Panc1 (cell line): Measurements from ENCODE around the gene ABCC8.

ENCODE experiments used
- POLR2AphosphoS5 ChIP-seq: IDR thresholded peaks from 2 replicates; pipeline ENCODE4 v1.6.1; 2012; ENCODE audit warnings: mild to moderate bottlenecking, low read depth, low read length, moderate library complexity
- TCF7L2 ChIP-seq: IDR thresholded peaks from 2 replicates; pipeline ENCODE4 v1.6.1; 2011; ENCODE audit warnings: mild to moderate bottlenecking, low read depth, low read length, inconsistent platforms
- TF ChIP-seq, protein P1 (sequence below): fragments of 450-650 bp; IDR thresholded peaks from 2 replicates; pipeline ENCODE4 v1.5.1; 2017; ENCODE audit warnings: mild to moderate bottlenecking

GRCh38 chr11:17478070-17478469 is 1.4 kb upstream of the ABCC8 start:
- TF ChIP-seq, protein P1, sequence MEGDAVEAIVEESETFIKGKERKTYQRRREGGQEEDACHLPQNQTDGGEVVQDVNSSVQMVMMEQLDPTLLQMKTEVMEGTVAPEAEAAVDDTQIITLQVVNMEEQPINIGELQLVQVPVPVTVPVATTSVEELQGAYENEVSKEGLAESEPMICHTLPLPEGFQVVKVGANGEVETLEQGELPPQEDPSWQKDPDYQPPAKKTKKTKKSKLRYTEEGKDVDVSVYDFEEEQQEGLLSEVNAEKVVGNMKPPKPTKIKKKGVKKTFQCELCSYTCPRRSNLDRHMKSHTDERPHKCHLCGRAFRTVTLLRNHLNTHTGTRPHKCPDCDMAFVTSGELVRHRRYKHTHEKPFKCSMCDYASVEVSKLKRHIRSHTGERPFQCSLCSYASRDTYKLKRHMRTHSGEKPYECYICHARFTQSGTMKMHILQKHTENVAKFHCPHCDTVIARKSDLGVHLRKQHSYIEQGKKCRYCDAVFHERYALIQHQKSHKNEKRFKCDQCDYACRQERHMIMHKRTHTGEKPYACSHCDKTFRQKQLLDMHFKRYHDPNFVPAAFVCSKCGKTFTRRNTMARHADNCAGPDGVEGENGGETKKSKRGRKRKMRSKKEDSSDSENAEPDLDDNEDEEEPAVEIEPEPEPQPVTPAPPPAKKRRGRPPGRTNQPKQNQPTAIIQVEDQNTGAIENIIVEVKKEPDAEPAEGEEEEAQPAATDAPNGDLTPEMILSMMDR: no peak
- TF ChIP-seq TCF7L2 (no peak), POLR2AphosphoS5 (no peak)
